DOHH2 (cell line): ENCODE measurements around the gene SLFNL1.

Source experiments
- H3F3A ChIP-seq: fragments of 200-600 bp; sonication (generic), shearing (Covaris generic); 2 replicates; pipeline ENCODE4 v1.6.0; 2016; ENCODE audit warnings: antibody characterized with exemption, mild to moderate bottlenecking; ENCODE audit not compliant: control insufficient read depth, insufficient read depth
- H3K27ac ChIP-seq: fragments of 200-600 bp; sonication (generic); 2 replicates; pipeline ENCODE4 v1.5.1; 2014; ENCODE audit warnings: low read depth, mild to moderate bottlenecking, low read length, moderate library complexity
- H3K27me3 ChIP-seq: fragments of 200-600 bp; sonication (generic); 2 replicates; pipeline ENCODE4 v1.6.1; 2014; ENCODE audit warnings: mild to moderate bottlenecking, low read length, mixed read lengths; ENCODE audit not compliant: control insufficient read depth
- H3K36me3 ChIP-seq: fragments of 200-600 bp; sonication (generic); 2 replicates; pipeline ENCODE4 v1.6.1; 2014; ENCODE audit warnings: mild to moderate bottlenecking, low read length, moderate library complexity, mixed read lengths; ENCODE audit not compliant: control insufficient read depth
- H3K4me1 ChIP-seq: fragments of 200-600 bp; sonication (generic); 2 replicates; pipeline ENCODE4 v1.6.1; 2014; ENCODE audit warnings: mild to moderate bottlenecking, low read length, mixed read lengths; ENCODE audit not compliant: control insufficient read depth
- H3K4me2 ChIP-seq: fragments of 200-600 bp; sonication (generic); 2 replicates; pipeline ENCODE4 v1.6.0; 2014; ENCODE audit warnings: mild to moderate bottlenecking, low read length, moderate library complexity
- H3K4me3 ChIP-seq: fragments of 200-600 bp; sonication (generic); 2 replicates; pipeline ENCODE4 v1.5.1; 2014; ENCODE audit warnings: mild to moderate bottlenecking, low read length, mixed read lengths
- H3K79me2 ChIP-seq: fragments of 200-600 bp; sonication (generic); 2 replicates; pipeline ENCODE4 v1.6.1; 2014; ENCODE audit warnings: mild to moderate bottlenecking, low read length, mixed read lengths; ENCODE audit not compliant: control insufficient read depth
- H3K9me2 ChIP-seq: fragments of 200-600 bp; sonication (generic); replicated peaks from 2 replicates; pipeline ENCODE4 v1.6.1; 2014; ENCODE audit warnings: mild to moderate bottlenecking, low read length, mixed read lengths; ENCODE audit not compliant: control insufficient read depth
- H3K9me3 ChIP-seq: fragments of 200-600 bp; sonication (generic); 2 replicates; pipeline ENCODE4 v1.6.1; 2014; ENCODE audit warnings: antibody characterized with exemption, low read length, mixed read lengths; ENCODE audit not compliant: control insufficient read depth, insufficient read depth
- H4K20me1 ChIP-seq: fragments of 200-600 bp; sonication (generic); 2 replicates; pipeline ENCODE4 v1.6.0; 2014; ENCODE audit warnings: low read depth, mild to moderate bottlenecking, antibody characterized with exemption, low read length, moderate library complexity; ENCODE audit not compliant: control insufficient read depth, insufficient read depth
- EZH2phosphoT487 ChIP-seq: fragments of 200-600 bp; sonication (generic); IDR thresholded peaks from 2 replicates; pipeline ENCODE4 v1.6.1; 2017; ENCODE audit warnings: borderline replicate concordance, mild to moderate bottlenecking, antibody characterized with exemption, low read length, moderate library complexity, mixed read lengths
- TF ChIP-seq, protein P1 (sequence below): fragments of 200-600 bp; sonication (generic); IDR thresholded peaks from one replicate; pipeline ENCODE4 v1.5.1; 2014; ENCODE audit warnings: antibody characterized with exemption, mild to moderate bottlenecking, low read depth, low read length; ENCODE audit not compliant: poor library complexity, severe bottlenecking

SLFNL1 gene

DNA sequence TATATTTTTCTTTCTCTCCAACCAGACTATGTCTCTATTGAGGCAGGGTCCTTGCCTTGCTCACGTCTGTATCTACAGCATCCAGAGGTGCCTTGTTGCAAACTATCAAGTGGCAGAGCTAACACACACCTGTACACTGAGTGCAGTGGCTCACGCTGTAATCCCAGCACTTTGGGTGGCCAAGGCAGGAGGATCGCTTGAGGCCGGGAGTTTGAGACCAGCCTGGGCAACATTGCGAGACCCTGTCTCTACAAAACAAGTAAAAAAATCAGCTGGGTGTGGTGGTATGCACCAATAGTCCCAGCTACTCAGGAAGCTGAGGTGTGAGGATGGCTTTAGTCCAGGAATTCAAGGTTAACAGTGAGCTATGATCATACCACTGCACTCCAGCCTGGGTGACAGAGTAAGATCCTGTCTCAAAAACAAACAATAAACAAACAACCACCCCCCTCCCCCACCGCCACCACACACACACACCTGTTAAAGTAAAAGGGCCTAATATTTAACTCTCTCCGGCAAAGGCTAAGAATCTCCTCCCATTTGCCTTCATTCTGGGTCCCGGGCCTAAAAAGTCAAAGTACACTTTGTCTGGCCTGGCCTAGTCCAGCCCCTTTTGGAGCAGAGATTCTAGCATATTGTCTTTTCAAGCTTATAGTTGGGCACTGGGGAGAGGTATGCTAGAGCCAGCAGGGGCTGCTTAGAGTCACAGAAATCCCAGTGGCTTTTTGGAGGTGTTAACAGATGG lies 9.5 kb upstream of the SLFNL1 start:
- Histone ChIP-seq H3K9me2 (no peaks in the 10 kb centered on the region), H4K20me1 (no peaks in the 10 kb centered on the region; the same call in 1 of the 2 replicates), H3K4me1 (peaks cover 6% of the 10 kb centered on the region), H3K4me2 (no peak overlapping the region), H3F3A (no peaks in the 10 kb centered on the region), H3K36me3 (peaks cover 87% of the 10 kb centered on the region), H3K27ac (no peak overlapping the region), H3K4me3 (no peak overlapping the region), H3K27me3 (no peaks in the 10 kb centered on the region), H3K9me3 (no peaks in the 10 kb centered on the region), H3K79me2 (no peaks in the 10 kb centered on the region)
- TF ChIP-seq, protein P1, sequence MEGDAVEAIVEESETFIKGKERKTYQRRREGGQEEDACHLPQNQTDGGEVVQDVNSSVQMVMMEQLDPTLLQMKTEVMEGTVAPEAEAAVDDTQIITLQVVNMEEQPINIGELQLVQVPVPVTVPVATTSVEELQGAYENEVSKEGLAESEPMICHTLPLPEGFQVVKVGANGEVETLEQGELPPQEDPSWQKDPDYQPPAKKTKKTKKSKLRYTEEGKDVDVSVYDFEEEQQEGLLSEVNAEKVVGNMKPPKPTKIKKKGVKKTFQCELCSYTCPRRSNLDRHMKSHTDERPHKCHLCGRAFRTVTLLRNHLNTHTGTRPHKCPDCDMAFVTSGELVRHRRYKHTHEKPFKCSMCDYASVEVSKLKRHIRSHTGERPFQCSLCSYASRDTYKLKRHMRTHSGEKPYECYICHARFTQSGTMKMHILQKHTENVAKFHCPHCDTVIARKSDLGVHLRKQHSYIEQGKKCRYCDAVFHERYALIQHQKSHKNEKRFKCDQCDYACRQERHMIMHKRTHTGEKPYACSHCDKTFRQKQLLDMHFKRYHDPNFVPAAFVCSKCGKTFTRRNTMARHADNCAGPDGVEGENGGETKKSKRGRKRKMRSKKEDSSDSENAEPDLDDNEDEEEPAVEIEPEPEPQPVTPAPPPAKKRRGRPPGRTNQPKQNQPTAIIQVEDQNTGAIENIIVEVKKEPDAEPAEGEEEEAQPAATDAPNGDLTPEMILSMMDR = no peak
- no peak for TF ChIP-seq EZH2phosphoT487

DNA sequence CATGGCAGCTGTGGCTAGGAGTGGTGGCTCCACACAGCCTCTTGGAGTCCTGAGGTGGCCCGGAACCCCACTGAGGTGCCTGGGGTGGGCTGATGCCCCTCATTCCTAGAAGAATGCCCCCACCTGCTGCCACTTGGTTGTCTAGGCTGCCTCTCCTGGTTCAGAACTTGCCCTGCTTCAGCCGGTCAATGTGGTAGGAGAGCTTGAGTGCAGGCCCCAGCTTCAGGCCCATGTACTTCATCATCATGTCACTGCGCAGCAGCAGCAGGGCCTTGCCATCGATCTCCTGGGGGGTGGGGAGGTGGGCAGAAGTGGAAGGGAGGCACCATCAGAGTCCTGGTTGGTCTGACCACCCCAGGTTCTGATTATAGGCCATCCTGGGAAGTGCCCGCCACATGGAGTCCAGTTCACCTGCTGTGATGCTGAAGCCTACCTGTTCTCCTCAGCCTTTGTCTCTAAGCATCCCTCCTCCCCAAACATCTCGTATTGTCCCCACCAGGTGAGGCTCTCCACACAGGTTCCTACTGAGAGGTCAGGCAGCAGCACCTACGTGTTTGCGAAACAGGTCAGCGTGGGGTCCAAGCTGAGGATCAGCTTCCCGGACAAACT lies 6.6 kb upstream of the SLFNL1 start:
- no peak for TF ChIP-seq EZH2phosphoT487
- TF ChIP-seq, protein P1 = no peak
- Histone ChIP-seq H3K27ac (no peak overlapping the region), H3K9me3 (no peaks in the 10 kb centered on the region), H3K9me2 (no peaks in the 10 kb centered on the region), H3K79me2 (no peaks in the 10 kb centered on the region), H3K27me3 (no peaks in the 10 kb centered on the region), H3K36me3 (peaks cover 63% of the 10 kb centered on the region), H3F3A (peaks cover 7% of the 10 kb centered on the region; the same call in 1 of the 2 replicates), H4K20me1 (peaks cover 6% of the 10 kb centered on the region; the same call in 1 of the 2 replicates), H3K4me2 (no peak overlapping the region), H3K4me3 (no peak overlapping the region), H3K4me1 (peaks cover 8% of the 10 kb centered on the region)

DNA sequence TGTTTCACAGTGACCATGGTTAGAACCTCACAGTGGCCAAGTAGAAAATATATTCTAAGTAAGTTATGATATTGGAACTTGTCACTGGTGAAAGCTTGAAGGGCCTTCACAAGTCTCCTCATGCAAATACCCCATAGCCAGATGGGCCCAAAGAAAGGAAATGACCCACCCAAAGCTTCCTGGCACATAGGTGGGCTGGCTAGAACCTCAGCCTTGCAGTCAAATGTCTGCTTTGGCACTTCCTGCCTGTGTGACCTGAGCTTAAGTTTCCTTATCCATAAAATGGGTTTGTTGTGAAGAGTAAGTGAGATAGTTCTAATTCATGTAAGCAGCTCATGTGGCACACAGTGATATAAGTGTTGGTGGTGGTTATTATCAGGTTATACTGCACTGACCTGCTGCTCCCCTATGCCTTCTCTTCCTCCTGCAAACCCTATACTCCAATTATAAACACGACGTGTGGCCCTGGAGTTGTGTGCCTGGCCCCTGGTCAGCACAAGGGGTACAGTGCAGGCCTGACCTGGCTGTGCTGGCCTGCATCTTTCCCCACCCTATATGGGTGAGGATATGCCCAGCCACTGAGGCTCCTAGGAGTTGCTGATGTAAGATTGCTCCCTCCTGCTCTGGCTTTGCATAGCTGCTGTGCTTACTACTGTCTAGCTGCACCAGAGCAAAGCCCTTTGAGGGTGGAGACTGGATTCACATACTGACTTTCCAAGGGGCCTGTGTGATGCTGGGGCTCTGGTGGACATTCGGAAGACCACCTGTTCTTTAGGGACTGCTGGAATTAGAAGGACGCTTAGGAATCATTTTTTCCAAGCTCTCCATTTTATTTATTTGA lies 4.7 kb upstream of the SLFNL1 start:
- Histone ChIP-seq H3K79me2 (no peaks in the 10 kb centered on the region), H3K36me3 (peaks cover 49% of the 10 kb centered on the region)
- TF ChIP-seq, protein P1 = no peak
- no peak for TF ChIP-seq EZH2phosphoT487

More for the DNA sequence above, 4.7 kb upstream of the SLFNL1 start:
- H3K9me2 ChIP-seq = no peaks in the 10 kb centered on the region
- H4K20me1 ChIP-seq = peaks cover 6% of the 10 kb centered on the region; the same call in 1 of the 2 replicates
- no peaks in the 10 kb centered on the region for H3K9me3 ChIP-seq
- peaks cover 12% of the 10 kb centered on the region for H3F3A ChIP-seq
- no peak overlapping the region for H3K4me3 ChIP-seq
- no peaks in the 10 kb centered on the region for H3K27me3 ChIP-seq
- no peak overlapping the region for H3K4me2 ChIP-seq
- peaks cover 8% of the 10 kb centered on the region for H3K4me1 ChIP-seq
- no peak overlapping the region for H3K27ac ChIP-seq
